ENCODE measurements around the gene NAT8L. TPM values are rescaled to one million over a fixed set of nuclear protein-coding genes. Genes with fewer than 3 reads are reported as not detected.

NAT8L gene
- total RNA-seq, 1 experiment from 2014 or later: 16.6 TPM

GRCh38 chr4:2061186-2062131 is 2.3 kb downstream of the NAT8L start:
- no peaks in the 10 kb centered on the region for H3K36me3 ChIP-seq (ENCODE audit: control insufficient read depth, insufficient read depth, low read length)
- POLR2A ChIA-PET: no interaction called here
- CTCF ChIA-PET: no interaction called here
- no peak for ATAC-seq
- H3K27me3 ChIP-seq (ENCODE audit: control insufficient read depth, insufficient read depth, low read length): no peaks in the 10 kb centered on the region
- H3K27ac ChIP-seq (ENCODE audit: low read length): no peak overlapping the region
- DNase-seq (ENCODE audit: low read depth, low spot score): no peak
- no TSS peak for BruUV-seq (replicated peaks)
- TF ChIP-seq SIN3A (IDR thresholded peaks at IDR 0.05; ENCODE audit: borderline replicate concordance, insufficient read depth, low read depth, low read length) (no peak), CTCF (IDR thresholded peaks at IDR 0.05) (no peak), TCF7L2 (IDR thresholded peaks at IDR 0.05; ENCODE audit: low read depth, low read length) (no peak), REST (IDR thresholded peaks at IDR 0.05; ENCODE audit: insufficient read depth in 1 of 2, low read depth in 2 of 2, low read length in 1 of 2) (no peak), POLR2AphosphoS5 (IDR thresholded peaks at IDR 0.05; ENCODE audit: low read depth, low read length) (no peak)
- H3K4me3 ChIP-seq (ENCODE audit: low read depth in 2 of 2, low read length in 2 of 2): no peak overlapping the region
- in situ Hi-C loops (cut with HindIII; ENCODE audit: low pct_unique_long_range_greater_than_20kb, low sequenced_read_pairs): no loop called here
- intact Hi-C loops (cut with micrococcal nuclease; ENCODE audit: unreplicated experiment): no loop called here
- no peaks in the 10 kb centered on the region for H3K9me3 ChIP-seq (ENCODE audit: control insufficient read depth, insufficient read depth, low read depth, low read length)
- peaks cover 9% of the 10 kb centered on the region for H3K4me1 ChIP-seq (ENCODE audit: control insufficient read depth, insufficient read depth, low read length)

GRCh38 chr4:2062168-2062807 is 3.2 kb downstream of the NAT8L start:
- ATAC-seq (no peak), DNase-seq (ENCODE audit: low read depth, low spot score) (no peak)
- no peaks in the 10 kb centered on the region for H3K27me3 ChIP-seq (ENCODE audit: control insufficient read depth, insufficient read depth, low read length)
- H3K36me3 ChIP-seq (ENCODE audit: control insufficient read depth, insufficient read depth, low read length): no peaks in the 10 kb centered on the region
- no peak overlapping the region for H3K4me3 ChIP-seq (ENCODE audit: low read depth in 2 of 2, low read length in 2 of 2)
- ChIA-PET CTCF (no interaction called here), POLR2A (no interaction called here)
- H3K27ac ChIP-seq (ENCODE audit: low read length): no peak overlapping the region
- no peak for TF ChIP-seq REST (IDR thresholded peaks at IDR 0.05; ENCODE audit: insufficient read depth in 1 of 2, low read depth in 2 of 2, low read length in 1 of 2)
- no peak for TF ChIP-seq SIN3A (IDR thresholded peaks at IDR 0.05; ENCODE audit: borderline replicate concordance, insufficient read depth, low read depth, low read length)
- no peak; the same call in 1 of the 2 replicates for TF ChIP-seq CTCF (IDR thresholded peaks at IDR 0.05)
- TF ChIP-seq TCF7L2 (IDR thresholded peaks at IDR 0.05; ENCODE audit: low read depth, low read length): no peak
- TF ChIP-seq POLR2AphosphoS5 (IDR thresholded peaks at IDR 0.05; ENCODE audit: low read depth, low read length): no peak
- intact Hi-C loops (cut with micrococcal nuclease; ENCODE audit: unreplicated experiment) (no loop called here), in situ Hi-C loops (cut with HindIII; ENCODE audit: low pct_unique_long_range_greater_than_20kb, low sequenced_read_pairs) (no loop called here)
- no TSS peak for BruUV-seq (replicated peaks)
- no peaks in the 10 kb centered on the region for H3K9me3 ChIP-seq (ENCODE audit: control insufficient read depth, insufficient read depth, low read depth, low read length)
- peaks cover 9% of the 10 kb centered on the region for H3K4me1 ChIP-seq (ENCODE audit: control insufficient read depth, insufficient read depth, low read length)

All from Panc1 (cell line).